Bronchial epithelial cell (primary cell): ENCODE data around the gene MED29. TPM values are rescaled to one million over a fixed set of nuclear protein-coding genes. Genes with fewer than 3 reads are reported as not detected.
A peak's percentile ranks its signal among the peaks of the same experiment; 100 is the strongest.

ENCODE experiments used
- DNase-seq: peaks from one replicate; pipeline ENCODE4 v3.0.0-alpha.2; 2010; ENCODE audit warnings: low read depth
- FAIRE-seq: peaks from 2 replicates; lab custom pipeline; 2011; peaks lifted over from hg19 to GRCh38; lab: Jason Lieb, UNC
- H3K27me3 ChIP-seq: 2 replicates; pipeline ENCODE4 v1.5.1; 2011; ENCODE audit warnings: low read length; ENCODE audit not compliant: control insufficient read depth, insufficient read depth
- H3K36me3 ChIP-seq: 2 replicates; pipeline ENCODE4 v1.5.1; 2011; ENCODE audit warnings: low read length; ENCODE audit not compliant: control insufficient read depth, insufficient read depth
- H3K4me3 ChIP-seq: 2 replicates; pipeline ENCODE4 v1.5.1; 2011; ENCODE audit warnings: mild to moderate bottlenecking, low read depth, low read length, control low read depth
- total RNA-seq: library from RNA; depleted of rRNA; stranded (reverse); fragments of >200 nt; gene quantifications from 2 replicates; pipeline ENCODE4 v1.2.1, GENCODE V29; 2014
- TF ChIP-seq, protein P1 (sequence below): IDR thresholded peaks from 2 replicates; pipeline ENCODE4 v1.5.1; 2011; ENCODE audit warnings: mild to moderate bottlenecking, moderate library complexity, low read length, control low read depth, inconsistent platforms; ENCODE audit not compliant: insufficient read depth, severe bottlenecking

The MED29 gene
- total RNA-seq, 1 donor from 2014 or later, result 6.8 TPM

DNA sequence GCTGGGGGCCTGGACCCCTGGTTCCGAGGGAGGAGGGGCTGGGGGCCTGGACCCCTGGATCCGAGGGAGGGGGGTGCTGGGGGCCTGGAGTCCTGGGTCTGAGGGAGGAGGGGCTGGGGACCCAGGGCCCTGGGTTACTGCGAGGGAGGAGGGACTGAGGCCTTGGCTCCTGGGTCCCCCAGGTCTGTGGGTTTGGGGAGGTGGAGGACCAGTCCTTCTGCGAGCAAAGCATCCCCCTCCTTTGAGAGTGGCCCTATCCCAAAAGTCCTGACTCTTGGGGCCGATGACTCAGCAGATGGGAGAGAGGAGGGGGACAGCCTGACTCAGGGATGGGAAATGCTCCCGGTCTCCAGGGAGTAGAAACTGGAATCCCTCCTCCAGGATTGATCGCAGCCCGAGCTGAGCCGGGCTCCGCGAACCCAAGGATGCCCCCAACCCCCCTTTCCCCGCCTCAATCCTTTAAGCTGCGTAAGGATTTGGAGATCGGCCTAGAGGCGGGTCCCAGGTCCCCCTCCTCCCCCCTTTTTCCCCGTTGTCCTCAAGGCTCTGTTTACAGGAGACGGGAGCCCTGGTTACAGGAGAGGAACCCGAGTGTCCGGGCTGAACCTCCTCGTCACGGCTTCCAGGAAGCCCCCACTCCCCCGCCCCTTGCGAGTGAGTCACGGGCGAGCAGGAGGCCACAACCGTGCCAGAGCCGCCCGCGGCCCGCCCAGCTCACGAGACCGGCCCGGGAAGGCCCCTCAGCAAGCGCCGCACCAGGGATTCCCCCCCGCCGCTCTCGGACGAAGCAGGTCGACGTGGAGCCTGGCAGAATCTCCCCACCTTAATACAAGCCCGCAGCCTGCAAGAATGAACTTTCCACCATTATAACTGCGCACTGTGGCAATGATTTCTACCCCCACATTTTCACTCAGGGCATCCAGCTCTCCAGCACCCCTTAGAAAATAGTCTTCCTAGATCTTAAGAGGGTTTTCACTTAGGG, 12.4 kb downstream of the MED29 start:
- peak; percentile 88 for DNase-seq
- no peak for FAIRE-seq
- TF ChIP-seq, protein P1, sequence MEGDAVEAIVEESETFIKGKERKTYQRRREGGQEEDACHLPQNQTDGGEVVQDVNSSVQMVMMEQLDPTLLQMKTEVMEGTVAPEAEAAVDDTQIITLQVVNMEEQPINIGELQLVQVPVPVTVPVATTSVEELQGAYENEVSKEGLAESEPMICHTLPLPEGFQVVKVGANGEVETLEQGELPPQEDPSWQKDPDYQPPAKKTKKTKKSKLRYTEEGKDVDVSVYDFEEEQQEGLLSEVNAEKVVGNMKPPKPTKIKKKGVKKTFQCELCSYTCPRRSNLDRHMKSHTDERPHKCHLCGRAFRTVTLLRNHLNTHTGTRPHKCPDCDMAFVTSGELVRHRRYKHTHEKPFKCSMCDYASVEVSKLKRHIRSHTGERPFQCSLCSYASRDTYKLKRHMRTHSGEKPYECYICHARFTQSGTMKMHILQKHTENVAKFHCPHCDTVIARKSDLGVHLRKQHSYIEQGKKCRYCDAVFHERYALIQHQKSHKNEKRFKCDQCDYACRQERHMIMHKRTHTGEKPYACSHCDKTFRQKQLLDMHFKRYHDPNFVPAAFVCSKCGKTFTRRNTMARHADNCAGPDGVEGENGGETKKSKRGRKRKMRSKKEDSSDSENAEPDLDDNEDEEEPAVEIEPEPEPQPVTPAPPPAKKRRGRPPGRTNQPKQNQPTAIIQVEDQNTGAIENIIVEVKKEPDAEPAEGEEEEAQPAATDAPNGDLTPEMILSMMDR, result no peak
- H3K4me3 ChIP-seq, result peak overlapping the region; percentile 37
- no peaks in the 10 kb centered on the region for H3K27me3 ChIP-seq
- peaks cover 16% of the 10 kb centered on the region for H3K36me3 ChIP-seq

DNA sequence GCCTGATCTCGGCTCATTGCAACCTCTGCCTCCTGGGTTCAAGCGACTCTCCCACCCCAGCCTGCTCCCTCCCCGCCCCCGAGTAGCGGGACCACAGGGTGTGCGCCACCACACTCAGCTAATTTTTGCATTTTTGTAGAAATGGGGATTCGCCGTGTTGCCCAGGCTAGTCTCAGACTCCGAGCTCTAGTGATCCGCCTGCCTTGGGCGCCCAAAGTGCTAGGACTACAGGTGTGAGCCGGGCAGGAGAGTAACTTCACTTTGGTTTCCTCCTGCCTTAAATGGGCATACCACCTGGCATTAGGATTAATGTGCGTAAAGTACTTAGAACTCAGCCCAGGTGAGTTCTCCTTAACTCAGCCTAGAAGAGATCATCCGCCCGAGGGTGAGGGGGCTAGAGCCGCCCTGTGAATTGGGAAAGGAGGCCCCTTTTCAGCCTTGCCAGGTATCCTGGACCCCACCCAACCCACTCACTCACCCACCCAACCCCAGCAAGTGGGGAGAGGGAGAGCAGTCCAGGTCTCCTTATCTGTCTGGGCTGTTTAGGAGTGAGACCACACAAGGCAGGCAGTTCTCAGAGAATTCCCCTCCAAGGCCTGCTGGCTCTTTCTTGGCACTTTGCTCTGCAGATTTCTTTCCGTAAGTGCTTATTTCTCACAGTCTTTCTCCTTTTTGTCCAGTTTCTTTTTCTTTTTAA, 14.2 kb downstream of the MED29 start:
- FAIRE-seq, result no peak
- DNase-seq, result no peak
- TF ChIP-seq, protein P1, result no peak
- Histone ChIP-seq H3K27me3 (no peaks in the 10 kb centered on the region), H3K4me3 (no peak overlapping the region), H3K36me3 (peaks cover 16% of the 10 kb centered on the region)

DNA sequence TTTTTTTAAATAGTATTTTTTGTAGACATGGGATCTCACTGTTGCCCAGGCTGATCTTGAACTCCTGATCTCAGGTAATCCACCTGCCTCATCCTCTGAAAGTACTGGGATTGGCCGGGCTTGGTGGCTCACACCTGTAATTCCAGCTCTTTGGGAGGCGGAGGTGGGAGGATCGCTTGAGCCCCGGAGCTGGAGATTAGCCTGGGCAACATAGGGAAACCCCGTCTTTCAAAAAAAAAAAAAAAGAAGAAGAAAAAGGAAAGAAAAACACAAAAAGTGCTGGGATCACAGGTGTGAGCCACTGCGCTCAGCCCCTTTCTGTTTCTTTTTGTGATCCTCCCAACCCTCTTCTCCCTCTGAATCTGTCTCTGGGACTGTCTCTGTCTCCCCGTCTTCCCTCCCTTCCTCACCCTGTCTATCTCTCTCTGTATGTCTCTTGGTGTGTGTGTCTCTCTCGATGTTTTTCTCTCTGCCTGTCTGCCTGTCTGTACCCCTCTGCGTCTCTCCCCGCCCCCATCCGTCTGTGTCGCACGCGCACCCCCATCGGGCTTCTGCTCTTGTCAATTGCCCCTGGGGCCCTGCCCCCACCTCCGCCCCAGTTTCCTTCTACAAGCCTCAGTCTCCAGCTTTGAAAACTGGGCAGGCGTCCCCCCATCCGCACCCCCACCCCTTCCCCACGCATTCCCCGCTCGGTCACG, 14.9 kb downstream of the MED29 start:
- Histone ChIP-seq H3K4me3 (peak overlapping the region; percentile 98), H3K27me3 (no peaks in the 10 kb centered on the region), H3K36me3 (peaks cover 16% of the 10 kb centered on the region)
- DNase-seq (peak; percentile 33), FAIRE-seq (no peak)
- TF ChIP-seq, protein P1, result no peak

DNA sequence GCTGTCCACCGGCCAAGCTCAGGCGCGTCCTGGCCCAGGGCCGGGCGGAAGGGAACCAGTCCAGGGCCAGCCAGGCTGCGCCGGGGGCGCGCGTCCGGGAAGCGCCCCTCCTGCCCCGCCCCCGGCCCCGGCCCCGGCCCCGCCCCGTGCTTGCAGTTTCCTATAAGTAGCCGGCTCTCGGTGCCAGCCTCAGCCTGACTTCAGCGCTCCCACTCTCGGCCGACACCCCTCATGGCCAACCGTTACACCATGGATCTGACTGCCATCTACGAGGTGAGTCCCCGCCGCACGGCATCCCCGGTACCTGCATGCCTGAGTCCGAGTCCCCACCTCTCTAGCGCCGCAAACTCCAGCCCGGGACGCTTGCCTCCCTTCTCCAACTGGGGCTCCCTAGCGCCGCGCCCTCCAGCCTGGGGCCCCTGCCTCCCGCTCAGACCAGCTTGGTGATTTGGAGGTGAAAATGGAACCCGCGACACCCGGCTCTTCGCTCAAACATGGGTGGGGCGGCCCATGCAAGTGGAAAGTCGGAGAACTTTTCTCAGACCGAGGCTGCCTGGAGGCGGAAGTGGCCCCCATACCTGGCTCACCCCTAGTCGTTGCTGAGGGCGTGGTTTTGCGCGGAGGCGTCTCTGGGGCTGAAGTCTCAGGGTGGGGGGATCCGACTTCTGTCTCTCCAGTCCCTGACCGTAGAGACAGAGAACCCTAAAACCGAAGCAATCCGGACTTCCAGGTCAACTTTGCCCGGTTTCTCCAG, 15.7 kb downstream of the MED29 start, which contains the start of gene ZFP36:
TSS of gene ZFP36 (plus strand) at position 192 of the 754 bp plus-strand sequence. CDS start at position 250, 58 bp downstream.
- TF ChIP-seq, protein P1, result no peak
- no peak for FAIRE-seq
- peak; percentile 63 for DNase-seq

DNA sequence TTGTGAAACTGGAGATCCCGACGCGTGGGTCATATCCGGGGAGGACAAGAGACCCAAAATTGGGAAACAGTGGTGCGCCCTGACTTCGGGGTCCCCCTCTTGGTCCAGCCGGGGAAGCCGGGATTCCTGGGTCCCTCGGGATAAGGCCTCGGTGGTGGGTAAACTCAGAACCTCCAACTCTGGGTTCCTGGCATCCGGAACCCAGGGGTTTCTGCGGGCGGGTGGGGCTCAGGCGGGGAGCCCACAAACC, 16.2 kb downstream of the MED29 start:
- peak overlapping the region; percentile 98 for H3K4me3 ChIP-seq
- TF ChIP-seq, protein P1, result no peak
- DNase-seq (no peak), FAIRE-seq (no peak)
- peaks cover 16% of the 10 kb centered on the region for H3K36me3 ChIP-seq
- H3K27me3 ChIP-seq, result no peaks in the 10 kb centered on the region

More for the DNA sequence above, 15.7 kb downstream of the MED29 start, which contains the start of gene ZFP36:
- peaks cover 16% of the 10 kb centered on the region for H3K36me3 ChIP-seq
- H3K4me3 ChIP-seq, result peak within 1 kb of the TSS; percentile 98
- no peaks in the 10 kb centered on the region for H3K27me3 ChIP-seq
